Measurements from ENCODE around the gene WT1.

- no peak for TF ChIP-seq CTCF (IDR thresholded peaks at IDR 0.05; ENCODE audit: low read depth, low read length, poor library complexity, severe bottlenecking)
- TF ChIP-seq EZH2phosphoT487 (IDR thresholded peaks at IDR 0.05; ENCODE audit: borderline replicate concordance, low read length), result no peak
Observed at GRCh38 chr11:32448232-32448631, 12.9 kb upstream of the WT1 start.

All from DOHH2 (cell line).